Measurements from ENCODE around the gene SBSN.

The SBSN gene

DNA sequence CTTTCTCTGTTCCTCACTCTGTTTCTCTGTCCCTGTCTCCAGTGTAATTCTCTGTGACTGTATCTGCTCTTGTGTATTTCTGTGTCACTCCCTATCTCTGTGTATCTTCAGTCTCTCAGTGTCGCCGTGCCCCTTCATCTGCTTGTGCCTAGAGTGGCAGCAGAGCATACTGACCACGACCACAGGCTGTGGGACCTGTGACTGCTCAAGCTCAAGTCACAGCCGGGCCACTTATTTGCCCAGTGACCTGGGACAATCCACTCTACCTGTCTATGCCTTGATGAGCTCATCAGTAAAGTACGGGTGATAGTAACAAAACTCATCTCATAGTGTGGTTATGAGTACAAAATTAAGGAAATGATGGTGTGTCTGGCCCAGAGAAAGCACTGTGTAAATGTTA lies 26.0 kb upstream of the SBSN start:
- DNase-seq = no peak

DNA sequence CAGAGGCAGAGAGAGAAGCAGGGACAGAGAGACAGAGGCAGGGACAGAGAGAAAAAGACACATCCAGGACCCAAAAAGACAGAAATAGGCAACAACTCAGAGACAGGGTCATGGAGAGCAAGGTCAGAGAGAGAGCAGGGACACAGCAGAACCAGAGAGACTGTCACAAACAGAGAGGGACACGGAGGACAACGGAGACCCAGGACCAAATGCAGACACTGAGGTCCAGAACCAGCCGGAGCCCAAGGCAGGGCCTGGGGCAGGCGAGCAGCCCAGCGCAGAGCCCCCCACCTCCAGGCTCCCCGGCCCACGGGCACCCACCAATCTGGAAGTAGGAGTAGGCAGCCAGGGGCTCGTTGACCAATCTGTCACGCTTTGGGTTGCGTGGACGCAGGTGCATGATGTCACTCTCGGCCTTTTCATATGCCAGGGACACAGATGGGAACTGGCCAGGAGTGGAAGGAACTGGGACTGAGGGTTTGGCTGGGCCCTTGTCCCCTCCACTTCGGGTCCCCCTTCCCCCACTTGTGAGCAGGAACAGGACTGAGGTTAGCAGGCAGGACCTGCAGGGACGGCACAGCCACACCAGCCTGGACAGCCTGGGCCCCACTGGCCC lies 25.4 kb upstream of the SBSN start:
- no peak for DNase-seq

DNA sequence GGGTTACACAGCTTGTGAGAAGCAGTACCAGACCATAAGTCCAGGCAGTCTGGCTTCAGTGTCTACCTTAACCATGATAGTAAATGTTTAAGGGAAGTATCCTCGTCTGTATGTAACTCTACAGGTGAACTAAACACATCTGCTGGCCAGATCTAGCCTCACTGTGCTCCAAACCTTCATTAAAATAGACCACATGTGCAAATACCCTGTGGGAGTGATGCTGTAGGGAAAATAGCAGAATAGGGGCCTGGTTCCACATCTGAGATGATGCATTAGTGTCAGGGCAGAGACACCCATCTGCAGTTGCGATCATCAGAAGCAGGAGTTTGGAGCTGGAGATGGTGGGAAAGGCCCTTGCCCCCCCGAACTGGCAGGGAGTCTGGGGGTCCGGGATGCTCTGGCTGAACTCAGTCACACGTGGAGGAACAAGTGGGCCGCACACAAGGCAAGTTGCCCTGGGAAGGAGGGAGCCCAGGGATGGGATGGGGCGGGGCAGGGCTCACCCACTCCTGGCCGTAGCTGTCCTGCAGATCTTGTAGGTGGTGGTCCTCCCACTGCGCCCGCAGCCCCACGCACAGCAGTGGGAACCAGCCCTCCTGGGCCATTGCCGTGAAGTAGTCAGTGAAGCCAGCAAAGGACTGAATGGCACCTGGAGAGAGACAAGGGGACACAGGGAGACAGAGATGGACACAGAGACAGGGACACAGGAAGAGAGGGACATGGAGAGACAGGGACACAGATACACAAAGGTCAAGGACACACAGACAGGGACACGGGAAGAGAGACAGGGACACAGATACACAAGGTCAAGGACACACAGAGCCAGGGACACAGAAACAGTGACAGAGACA lies 24.6 kb upstream of the SBSN start:
- DNase-seq = no peak

DNA sequence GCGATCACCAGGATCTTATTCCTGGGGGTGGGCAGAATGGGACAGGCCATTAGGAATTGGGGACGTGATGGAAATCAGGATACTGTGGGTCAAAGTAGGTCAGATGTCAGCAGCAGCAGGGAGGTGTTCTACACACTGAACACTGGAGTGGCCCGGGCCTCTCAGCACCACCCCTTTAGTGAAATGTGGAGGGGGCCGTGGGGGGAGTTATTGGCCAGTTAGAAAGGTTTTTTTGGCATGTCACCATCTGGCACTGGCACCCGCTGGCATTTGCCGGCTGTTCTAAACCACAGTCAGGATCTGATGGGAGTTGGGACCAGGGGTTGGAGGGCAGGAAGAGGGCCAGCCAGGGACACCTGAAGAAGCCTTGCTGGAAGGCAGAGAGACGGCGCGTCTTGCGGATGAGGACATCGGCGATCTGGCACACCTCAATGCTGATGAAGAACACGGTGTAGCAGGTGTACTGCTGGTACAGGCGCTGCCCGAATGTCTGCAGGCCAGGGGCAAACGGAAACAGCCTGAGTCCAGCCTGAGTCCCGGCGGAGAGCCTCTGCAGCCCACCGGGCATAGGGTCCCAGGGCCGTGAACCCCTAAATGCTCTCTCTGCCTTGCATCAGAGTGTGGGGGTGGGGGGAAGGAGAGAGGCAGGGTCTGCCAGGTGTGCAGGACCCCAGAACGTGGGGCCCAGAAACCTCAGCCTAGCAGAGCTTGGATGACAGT lies 23.1 kb upstream of the SBSN start:
- no peak for DNase-seq

DNA sequence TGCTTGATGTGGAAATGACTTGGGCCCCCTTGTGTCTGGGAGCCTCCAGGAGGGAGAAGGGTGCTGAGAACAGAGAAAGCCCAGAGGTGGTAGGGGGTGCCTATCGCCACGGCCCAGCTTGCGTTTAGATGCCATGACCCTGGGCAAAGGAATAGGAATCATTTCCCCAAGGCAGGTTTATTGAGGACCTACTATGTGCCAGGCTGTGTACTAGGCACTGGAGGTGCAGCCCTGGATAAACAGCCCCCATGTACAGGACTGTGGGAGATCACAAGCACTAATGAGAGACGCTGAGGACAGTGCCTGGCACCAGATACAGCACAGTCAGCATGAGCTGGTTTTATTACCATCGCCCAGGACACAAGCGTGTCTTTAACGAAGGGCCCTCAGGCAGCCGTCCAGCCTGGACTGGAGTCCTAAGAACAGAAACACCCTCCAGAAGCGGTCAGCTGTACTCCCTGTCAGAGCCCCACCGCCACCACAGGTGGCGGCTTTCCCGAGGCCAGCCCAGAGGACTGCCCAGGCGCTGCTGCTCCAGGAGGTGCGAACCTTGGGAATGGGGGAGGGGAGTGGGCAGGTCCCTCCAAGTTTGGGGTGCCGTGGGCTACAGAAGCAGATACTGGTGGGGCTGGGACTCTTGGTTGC lies 21.9 kb upstream of the SBSN start:
- DNase-seq = no peak

DNA sequence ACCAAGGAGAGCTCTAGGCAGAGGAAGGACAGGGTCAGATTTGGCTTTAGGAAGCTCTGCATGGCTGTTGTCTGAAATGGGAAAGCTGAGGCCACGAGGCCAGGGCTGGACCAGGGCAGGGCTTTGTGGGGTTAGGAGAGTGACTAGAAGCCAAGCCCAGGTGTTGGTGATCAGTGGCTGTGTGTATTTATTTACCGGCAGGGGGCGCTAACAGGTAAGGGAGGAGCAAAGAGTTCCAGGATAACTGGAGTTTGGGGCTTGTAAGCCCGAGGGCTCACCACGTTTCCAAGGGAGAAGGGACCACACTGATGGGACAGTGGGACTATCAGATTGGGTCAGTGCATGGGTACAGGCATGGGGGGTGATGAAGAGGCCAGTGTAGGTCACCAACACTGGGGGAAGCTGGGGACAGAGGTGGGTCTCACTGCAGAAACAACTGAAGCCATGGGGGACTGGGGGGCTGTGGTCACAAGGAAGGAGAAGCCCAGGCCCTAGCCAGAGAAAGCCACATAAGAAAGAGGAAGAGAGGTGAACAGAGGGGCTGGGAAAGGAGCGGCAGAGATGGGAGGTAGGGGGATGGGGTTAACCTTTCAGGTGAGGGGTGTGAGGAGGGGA lies 21.2 kb upstream of the SBSN start:
- DNase-seq = peak; percentile 45

DNA sequence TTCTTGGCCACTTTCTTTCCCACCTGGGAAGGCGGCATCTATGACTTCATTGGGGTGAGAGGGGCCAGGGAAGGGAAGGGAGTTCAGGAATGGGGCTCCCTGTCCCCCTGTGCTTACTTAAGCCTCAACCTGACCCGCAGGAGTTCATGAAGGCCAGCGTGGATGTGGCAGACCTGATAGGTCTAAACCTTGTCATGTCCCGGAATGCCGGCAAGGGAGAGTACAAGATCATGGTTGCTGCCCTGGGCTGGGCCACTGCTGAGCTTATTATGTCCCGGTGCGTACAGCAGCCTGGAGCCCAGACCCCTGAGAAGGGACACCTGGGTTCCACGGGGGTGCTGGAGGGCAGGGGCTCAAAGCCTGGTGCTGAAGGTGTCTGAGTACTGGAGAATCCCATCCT lies 18.4 kb upstream of the SBSN start:
- no peak for DNase-seq

DNA sequence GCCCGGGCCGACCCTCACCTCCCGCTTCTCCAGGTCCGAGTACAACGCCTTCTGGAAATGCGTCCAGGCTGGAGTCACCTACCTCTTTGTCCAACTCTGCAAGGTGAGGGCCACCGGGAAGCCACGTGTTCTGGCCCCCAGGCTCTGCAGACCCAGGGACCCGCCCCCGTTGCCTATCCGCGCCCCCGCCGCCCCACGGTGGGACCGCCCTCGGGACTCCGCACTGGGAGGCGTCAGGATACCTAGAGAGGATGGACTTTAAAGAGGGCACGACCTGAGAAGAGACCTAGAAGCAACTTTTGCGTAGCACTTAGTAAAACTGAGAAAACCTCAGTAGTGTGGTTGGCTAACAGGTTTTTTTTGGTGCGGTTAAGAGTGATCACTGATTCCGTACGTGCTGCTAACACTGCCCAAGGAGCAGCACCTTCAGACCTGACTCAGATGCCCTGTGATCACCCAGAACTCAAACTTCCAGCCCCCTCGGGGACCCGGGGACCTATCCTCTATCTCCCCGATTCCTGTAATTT lies 17.8 kb upstream of the SBSN start:
- DNase-seq = peak; percentile 70

DNA sequence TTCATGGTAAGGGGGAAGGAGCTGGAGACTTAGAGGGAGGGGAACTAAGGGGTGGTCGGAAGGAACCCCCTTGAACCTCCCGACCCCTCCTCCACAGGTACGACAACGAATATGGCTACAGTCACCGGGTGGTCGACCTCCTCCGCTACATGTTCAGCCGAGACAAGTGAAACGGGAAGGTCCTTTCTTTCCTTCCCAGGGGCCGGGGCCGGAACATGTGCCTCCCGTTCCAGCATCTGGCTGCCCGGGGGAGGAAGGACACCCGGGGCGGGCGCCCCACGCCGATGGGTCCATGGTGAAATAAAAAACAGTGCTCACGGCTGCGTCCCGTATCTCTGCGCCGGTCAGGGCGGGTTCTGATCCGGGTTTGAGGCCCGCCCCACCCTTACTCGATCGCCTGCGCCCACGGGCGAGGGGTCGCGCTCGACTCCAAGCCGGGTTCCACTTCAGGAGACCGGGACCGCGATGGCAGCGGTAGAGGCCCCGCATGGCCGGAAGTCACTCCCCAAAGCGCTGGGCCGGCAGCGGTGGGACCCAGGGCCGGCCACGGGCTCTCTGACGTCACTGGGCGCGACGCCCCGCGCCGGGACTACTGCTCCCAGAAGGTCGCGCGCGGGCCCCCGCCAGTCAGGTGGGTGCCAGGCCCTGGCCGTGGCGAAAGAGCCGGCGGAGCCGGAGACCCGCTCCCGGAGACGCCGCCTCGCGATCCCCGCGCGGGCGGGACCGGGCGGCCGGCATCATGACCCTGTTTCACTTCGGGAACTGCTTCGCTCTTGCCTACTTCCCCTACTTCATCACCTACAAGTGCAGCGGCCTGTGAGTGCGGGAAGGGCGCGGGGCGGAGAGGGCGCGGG lies 17.1 kb upstream of the SBSN start, which contains the start of gene TMEM147:
TMEM147 (plus strand) TSS at position 626 of the 854 bp plus-strand sequence; CDS start at position 740, 114 bp downstream.
- DNase-seq = peak; percentile 84

DNA sequence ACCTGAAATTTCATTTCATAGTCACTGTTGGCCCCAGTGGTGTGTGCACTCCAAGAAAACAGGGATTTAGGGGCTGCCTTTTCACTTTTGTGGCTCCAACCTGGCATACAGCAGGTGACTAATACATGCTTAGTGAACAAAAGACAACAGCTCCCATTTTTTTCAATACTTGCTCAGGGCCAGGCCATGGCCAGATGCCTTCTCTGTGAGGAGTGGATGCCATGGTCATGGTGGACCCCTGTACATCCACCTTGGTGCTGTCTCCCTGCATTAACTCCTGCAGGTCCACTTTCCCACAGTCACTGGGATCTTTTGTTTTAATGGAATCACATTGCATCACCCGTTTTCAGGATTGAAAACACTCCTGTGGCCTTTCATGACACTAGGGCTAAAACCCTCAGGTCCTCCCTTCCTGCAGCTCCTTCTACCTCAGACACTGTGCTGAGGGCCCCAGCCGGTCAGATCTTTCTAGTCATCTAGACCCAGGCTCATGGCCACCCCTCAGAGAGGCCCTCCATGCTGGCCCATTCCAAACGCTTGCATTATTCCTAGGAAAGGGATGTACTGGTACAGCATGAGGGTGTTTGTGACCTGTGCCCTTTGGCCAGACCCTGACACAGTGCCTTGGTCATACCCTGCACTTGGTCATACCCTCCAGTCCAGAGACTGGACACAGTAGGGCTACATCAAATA lies 16.1 kb upstream of the SBSN start:
- DNase-seq = no peak

DNA sequence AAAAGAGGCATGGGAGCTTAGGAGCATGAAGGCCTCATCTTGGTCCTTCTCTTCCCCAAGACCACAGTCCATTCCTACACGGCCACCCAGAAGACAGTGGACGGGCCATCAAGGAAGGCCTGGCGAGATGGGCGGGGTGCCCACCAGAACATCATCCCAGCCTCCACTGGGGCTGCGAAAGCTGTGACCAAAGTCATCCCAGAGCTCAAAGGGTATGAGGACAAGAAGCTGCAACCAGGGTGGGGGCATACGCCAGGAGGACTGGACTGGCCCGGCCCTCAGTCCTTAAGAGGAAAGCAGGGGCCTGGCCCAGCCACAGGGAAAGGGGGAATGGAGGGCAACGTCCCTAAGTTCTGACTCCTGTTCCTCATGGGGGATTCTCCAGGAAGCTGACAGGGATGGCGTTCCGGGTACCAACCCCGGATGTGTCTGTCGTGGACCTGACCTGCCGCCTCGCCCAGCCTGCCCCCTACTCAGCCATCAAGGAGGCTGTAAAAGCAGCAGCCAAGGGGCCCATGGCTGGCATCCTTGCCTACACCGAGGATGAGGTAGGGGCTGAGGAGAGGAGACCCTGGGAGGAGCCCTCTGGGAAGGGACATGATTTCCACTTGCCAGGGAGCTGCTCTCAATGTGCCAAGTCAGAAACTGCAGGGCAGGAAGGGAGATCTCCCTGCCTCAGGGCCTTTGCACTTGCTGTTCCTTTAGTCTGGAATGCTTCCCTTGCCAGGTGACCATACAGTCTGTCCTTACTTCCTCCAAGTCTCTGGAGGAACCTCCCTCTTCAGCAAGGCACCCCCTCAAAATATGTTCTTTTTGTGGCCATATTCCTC lies 15.4 kb upstream of the SBSN start:
- no peak for DNase-seq

DNA sequence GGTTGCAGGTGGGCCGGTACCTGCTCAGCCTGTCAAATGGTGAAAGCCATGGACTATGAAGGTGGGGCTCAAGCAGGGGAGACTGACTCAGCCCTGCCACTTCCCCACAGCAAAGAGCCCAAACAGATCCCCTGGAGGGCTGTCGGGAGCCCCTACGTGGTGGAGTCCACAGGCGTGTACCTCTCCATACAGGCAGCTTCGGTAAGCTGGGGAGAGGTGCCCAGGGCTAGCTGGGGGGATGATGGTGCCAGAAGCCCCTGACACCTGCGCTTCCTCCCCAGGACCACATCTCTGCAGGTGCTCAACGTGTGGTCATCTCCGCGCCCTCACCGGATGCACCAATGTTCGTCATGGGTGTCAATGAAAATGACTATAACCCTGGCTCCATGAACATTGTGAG lies 14.1 kb upstream of the SBSN start:
- DNase-seq = no peak

DNA sequence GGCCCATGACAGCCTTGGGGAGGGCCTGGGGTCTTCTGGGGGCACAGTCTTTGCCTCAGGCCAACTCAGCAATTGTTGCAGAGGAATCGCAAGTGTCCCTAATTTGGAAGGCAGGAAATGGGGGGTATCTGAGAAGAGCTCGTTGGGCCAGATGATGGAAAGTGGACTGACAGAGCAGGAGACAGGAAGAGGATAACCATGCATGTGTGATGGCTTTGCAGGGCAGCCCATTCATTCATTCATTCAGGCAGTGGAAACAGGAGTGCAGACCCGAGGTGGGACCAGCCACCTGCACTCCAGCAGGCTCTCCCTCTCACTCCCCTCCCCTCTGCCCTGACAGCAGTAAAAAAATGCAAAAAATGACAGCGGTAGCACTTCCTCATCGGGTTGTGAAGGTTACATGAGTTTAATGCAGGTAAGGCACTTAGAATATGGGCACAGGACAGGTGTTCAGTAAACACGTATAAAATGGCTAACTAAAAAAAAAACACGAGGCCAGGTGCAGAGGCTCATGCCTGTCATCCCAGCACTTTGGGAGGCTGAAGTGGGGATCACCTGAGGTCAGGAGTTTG lies 12.3 kb upstream of the SBSN start:
- DNase-seq = no peak

DNA sequence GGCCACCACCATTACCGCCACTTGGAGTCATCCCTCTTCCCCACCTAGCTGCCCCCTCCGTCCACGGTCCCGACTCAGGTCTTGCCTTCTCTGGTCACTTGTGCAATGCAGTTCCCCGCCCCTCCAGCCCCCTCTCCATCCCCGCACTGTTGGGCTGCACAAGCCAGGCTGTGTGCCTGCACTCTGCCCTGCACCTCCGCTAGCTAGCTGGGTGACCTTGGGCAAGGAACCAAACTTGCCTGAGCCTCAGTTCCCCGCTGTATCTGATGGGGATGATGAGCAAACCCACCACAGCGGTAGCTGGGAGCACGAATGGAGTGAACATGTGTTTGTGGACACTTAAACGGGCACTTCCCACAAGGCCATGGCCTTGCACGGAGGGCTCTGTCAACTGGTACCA lies 11.7 kb upstream of the SBSN start:
- no peak for DNase-seq

DNA sequence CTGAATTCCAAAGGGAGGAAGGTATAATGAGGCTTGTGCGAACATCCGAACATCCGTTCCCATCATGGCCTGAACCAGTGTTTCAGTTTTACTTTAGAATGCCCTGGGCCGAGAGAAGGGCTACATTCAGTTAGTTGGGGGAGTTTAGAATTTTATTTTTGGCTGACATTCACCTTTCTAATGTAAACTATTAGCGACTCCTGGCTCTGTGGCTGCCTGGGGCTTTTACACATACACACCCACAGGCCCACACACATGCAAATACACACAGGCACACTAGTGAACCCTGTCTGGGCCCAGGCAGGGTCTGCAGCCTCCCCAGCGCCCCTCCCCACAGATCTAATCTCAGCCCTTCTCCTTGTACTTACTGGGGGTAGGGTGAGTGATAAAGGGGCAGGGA lies 11.2 kb upstream of the SBSN start:
- no peak for DNase-seq

DNA sequence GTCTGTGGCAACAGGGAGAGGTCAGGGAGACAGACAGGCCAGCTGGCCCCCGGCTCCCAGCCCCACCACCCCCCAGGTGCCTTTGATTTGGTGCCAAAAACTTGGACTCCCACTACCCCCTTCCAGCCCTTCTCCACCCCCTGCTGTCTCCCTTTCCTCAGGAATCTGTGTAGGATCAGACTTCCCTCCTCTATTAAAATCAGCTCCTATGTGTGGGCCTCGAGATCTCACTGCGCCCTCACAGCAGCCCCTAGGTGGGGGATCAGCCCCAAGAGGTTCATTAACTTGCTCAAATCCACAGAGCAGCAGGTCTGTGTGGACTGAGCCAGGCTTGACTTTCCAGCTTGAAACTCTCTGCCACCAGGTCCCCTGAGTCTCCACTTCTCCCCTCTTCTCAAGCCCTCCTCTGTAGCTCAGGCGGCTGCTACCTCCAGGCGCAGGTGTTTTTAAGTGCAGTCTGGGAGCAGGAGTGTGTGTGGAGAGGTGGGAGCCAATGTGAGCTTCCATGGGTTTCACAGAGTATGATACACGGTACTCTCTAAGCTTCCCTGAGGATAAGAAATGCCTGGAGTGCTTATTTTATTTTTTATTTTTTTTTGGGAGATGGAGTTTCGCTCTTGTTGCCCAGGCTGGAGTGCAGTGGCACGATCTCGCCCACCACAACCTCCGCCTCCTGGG lies 6.8 kb upstream of the SBSN start:
- no peak for DNase-seq

DNA sequence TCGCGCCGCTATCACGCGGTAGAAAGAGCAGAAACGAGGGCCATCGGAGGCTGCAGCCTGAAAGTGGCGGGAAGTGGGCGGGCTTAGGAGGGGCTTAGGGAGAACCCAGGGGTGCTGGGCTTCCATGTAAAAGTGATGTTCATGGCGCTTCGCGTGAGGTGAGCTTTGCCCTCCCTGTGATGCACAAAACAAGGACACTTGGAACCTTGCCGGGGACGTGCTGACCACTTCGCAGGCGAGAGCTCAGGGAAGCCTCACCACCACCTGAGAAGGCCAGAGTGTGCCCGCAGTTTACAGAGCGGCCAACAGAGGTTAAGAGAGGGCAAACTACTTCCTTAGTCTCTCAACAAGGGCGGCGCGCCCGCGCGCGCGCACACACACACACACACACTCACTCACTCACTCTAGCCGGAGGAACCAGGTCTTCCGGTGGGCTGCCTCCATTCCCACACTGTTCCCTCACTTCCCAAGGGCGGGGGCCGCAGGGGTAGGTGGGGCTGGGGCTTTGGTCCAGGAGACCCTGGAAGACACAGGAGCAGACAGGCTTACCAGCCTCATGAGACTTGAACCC lies 5.8 kb upstream of the SBSN start:
- DNase-seq = peak; percentile 25

DNA sequence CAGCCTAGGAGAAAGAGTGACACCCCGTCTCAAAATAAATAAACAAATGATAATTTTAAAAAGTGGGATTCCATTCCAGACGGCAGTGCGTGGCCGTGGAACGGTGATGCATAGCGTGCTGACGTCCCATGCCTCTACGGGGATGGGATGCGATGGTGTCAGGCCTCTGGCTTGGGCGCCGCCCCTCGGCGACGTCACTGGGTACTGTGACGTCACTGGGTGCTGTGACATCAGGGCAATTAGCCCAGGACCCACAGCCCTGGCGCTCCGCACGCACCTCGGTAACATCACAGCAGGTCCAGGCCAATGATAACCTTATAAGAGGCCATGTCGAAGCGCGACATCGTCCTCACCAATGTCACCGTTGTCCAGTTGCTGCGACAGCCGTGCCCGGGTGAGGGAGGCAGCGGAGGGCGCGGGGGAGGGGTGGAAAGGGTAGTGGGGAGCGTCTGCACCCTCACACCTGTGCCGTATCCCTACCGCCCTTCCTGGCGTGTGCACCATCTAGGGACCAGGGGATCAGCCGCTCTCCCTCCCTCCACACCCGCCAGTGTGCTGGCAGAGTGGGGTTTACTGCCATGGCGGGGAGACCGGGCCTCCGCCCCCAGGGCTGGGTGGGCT lies 5.2 kb upstream of the SBSN start, which contains the start of gene GAPDHS:
GAPDHS (plus strand) TSS at position 256 of the 621 bp plus-strand sequence; CDS start at position 328, 72 bp downstream.
- DNase-seq = no peak

Measured in activated naive CD4-positive, alpha-beta T cell treated with anti-CD3 and anti-CD28 coated beads, Interleukin-2, amount 50 U/mL, for 16 hours (primary cell).